Endothelial cell of umbilical vein (primary cell): ENCODE measurements around the gene PCDHA13. TPM values are rescaled to one million over a fixed set of nuclear protein-coding genes. Genes with fewer than 3 reads are reported as not detected.

Experiments used
- BruUV-seq: library from RNA; stranded (reverse); fragments of 400-500 nt; replicated peaks from 2 replicates; lab custom pipeline; 2021; lab: Mats Ljungman, UMichigan
- CTCF ChIA-PET: fragments of 300-600, 350-600 bp; sonication (Branson Sonifier 250); formaldehyde crosslinking; loops from one replicate; lab custom pipeline; 2021; ENCODE audit warnings: antibody characterized with exemption, inconsistent platforms; lab: Charles Lee
- POLR2A ChIA-PET: fragments of 300-600, 350-600 bp; sonication (Branson Sonifier 250); formaldehyde crosslinking; loops from one replicate; lab custom pipeline; 2021; ENCODE audit warnings: antibody characterized with exemption, inconsistent platforms; lab: Charles Lee
- DNase-seq: peaks from one replicate; pipeline ENCODE4 v3.0.0-alpha.2; 2011; ENCODE audit warnings: low read depth, low spot score
- FAIRE-seq: peaks from 2 replicates; lab custom pipeline; 2011; peaks lifted over from hg19 to GRCh38; lab: Jason Lieb, UNC
- H2AFZ ChIP-seq: 2 replicates; pipeline ENCODE4 v1.6.0; 2012; ENCODE audit warnings: low read depth, low read length, control low read depth, inconsistent platforms
- H3K27ac ChIP-seq: 2 replicates; pipeline ENCODE4 v1.5.1; 2011; ENCODE audit warnings: low read depth, mild to moderate bottlenecking, control low read depth, low read length, moderate library complexity; ENCODE audit not compliant: insufficient read depth
- H3K27me3 ChIP-seq, 2 experiments: 2 replicates each; pipeline versions ENCODE4 v1.6.0 to v1.6.1; 2011; ENCODE audit warnings: low read length in 2 of 2, mixed read lengths in 1 of 2; ENCODE audit not compliant: control insufficient read depth in 2 of 2, insufficient read depth in 2 of 2
- H3K36me3 ChIP-seq, 2 experiments: 2 replicates in 1 of 2; 3 replicates in 1 of 2; pipeline ENCODE4 v1.5.1; 2011; ENCODE audit warnings: low read length in 2 of 2, mild to moderate bottlenecking in 1 of 2, moderate library complexity in 1 of 2; ENCODE audit not compliant: control insufficient read depth in 2 of 2, insufficient read depth in 2 of 2; ENCODE audit errors: extremely low read depth in 1 of 2
- H3K4me1 ChIP-seq: 3 replicates; pipeline ENCODE4 v1.5.1; 2011; ENCODE audit warnings: mild to moderate bottlenecking, low read length; ENCODE audit not compliant: control insufficient read depth, insufficient read depth; ENCODE audit errors: extremely low read depth
- H3K4me2 ChIP-seq: 2 replicates; pipeline ENCODE4 v1.6.1; 2011; ENCODE audit warnings: low read length, control low read depth, mixed read lengths; ENCODE audit not compliant: insufficient read depth
- H3K4me3 ChIP-seq, 3 experiments: fragments of 200-600 bp in 1 of 3; sonication (generic), shearing (Covaris generic) in 1 of 3; replicated peaks in 1 of 3; 2 replicates each; pipeline ENCODE4 v1.5.1; 2011 to 2016; ENCODE audit warnings: control low read depth in 3 of 3, low read length in 3 of 3, mild to moderate bottlenecking in 2 of 3, inconsistent platforms in 1 of 3, low read depth in 1 of 3, moderate library complexity in 1 of 3; ENCODE audit not compliant: insufficient read depth in 1 of 3
- H3K79me2 ChIP-seq: 2 replicates; pipeline ENCODE4 v1.6.0; 2012; ENCODE audit warnings: low read length, inconsistent platforms; ENCODE audit not compliant: control insufficient read depth, insufficient read depth
- H3K9ac ChIP-seq: replicated peaks from 2 replicates; pipeline ENCODE3; 2011; ENCODE audit warnings: low read length, control low read depth; ENCODE audit not compliant: insufficient read depth; ENCODE audit errors: extremely low read depth
- H3K9me1 ChIP-seq: replicated peaks from 3 replicates; pipeline ENCODE4 v1.6.0; 2011; ENCODE audit warnings: mild to moderate bottlenecking, low read length; ENCODE audit not compliant: control insufficient read depth, insufficient read depth; ENCODE audit errors: extremely low read depth
- H3K9me3 ChIP-seq: replicated peaks from 2 replicates; pipeline ENCODE4 v1.5.1; 2012; ENCODE audit warnings: low read length, inconsistent platforms; ENCODE audit not compliant: control insufficient read depth, insufficient read depth
- H4K20me1 ChIP-seq: replicated peaks from 2 replicates; pipeline ENCODE3; 2011; ENCODE audit warnings: mild to moderate bottlenecking, low read length; ENCODE audit not compliant: control insufficient read depth, insufficient read depth; ENCODE audit errors: extremely low read depth
- CTCF ChIP-seq, 2 donors: IDR thresholded peaks; 1 replicate in 1 of 2; 2 replicates in 1 of 2; pipeline ENCODE4 v1.5.1; 2011; ENCODE audit warnings: low read length in 2 of 2, mild to moderate bottlenecking in 2 of 2, moderate library complexity in 2 of 2, control low read depth in 1 of 2, inconsistent platforms in 1 of 2, low read depth in 1 of 2; ENCODE audit not compliant: insufficient read depth in 1 of 2; ENCODE audit errors: extremely low read depth in 1 of 2
- EZH2 ChIP-seq: IDR thresholded peaks from 2 replicates; pipeline ENCODE4 v1.6.1; 2012; ENCODE audit warnings: borderline replicate concordance, low read depth, mild to moderate bottlenecking, moderate library complexity, low read length, inconsistent platforms; ENCODE audit not compliant: severe bottlenecking
- FOS ChIP-seq: IDR thresholded peaks from 2 replicates; pipeline ENCODE4 v1.6.1; 2011; ENCODE audit warnings: mild to moderate bottlenecking, low read length, moderate library complexity, borderline replicate concordance; ENCODE audit not compliant: insufficient read depth
- GATA2 ChIP-seq: IDR thresholded peaks from 2 replicates; pipeline ENCODE4 v1.7.0; 2011; ENCODE audit warnings: low read depth, mild to moderate bottlenecking, moderate library complexity, mixed read lengths, low read length; ENCODE audit not compliant: insufficient read length, insufficient read depth
- JUN ChIP-seq: IDR thresholded peaks from 2 replicates; pipeline ENCODE4 v1.6.1; 2011; ENCODE audit warnings: borderline replicate concordance, low read depth; ENCODE audit not compliant: insufficient read length, insufficient read depth
- MAX ChIP-seq: IDR thresholded peaks from 2 replicates; pipeline ENCODE4 v1.6.1; 2011; ENCODE audit not compliant: insufficient read depth, insufficient read length
- MYC ChIP-seq: IDR thresholded peaks from one replicate; pipeline ENCODE4 v1.6.1; 2011; ENCODE audit warnings: mild to moderate bottlenecking, low read depth, low read length
- POLR2A ChIP-seq: IDR thresholded peaks from 2 replicates; pipeline ENCODE4 v1.6.1; 2012; ENCODE audit warnings: low read depth, mild to moderate bottlenecking, control low read depth, low read length
- POLR2AphosphoS5 ChIP-seq: IDR thresholded peaks from 2 replicates; pipeline ENCODE4 v1.6.1; 2012; ENCODE audit warnings: low read depth, mild to moderate bottlenecking, control low read depth, low read length, moderate library complexity; ENCODE audit not compliant: insufficient read depth
- dilution Hi-C: fragments of 300-500 bp; cut with MboI; formaldehyde crosslinking; loops from one replicate; pipeline ENCODE4 v1.15.0; 2019; ENCODE audit warnings: low sequenced_read_pairs; ENCODE audit not compliant: extremely low pct_ligation_motif_present
- intact Hi-C: fragments of 100-400 bp; cut with micrococcal nuclease; formaldehyde crosslinking; loops from one replicate; pipeline ENCODE4 v1.10.0; 2022
- polyA plus RNA-seq, 4 experiments: library from polyadenylated mRNA; depleted of rRNA in 3 of 4; stranded (reverse) in 3 of 4; unstranded in 1 of 4; fragments of >200 nt; gene quantifications; 2 replicates each; pipeline versions ENCODE4 v1.2.1 to v1.2.3, GENCODE V29; 2011 to 2012; ENCODE audit warnings: missing spikeins in 1 of 4
- total RNA-seq: library from RNA; stranded (reverse); gene quantifications from 2 replicates; pipeline ENCODE4 v1.2.3, GENCODE V29; 2021

PCDHA13 gene
- total and polyA plus RNA-seq, 2 donors (not counting 3 experiments of a cell fraction or from before 2014, with no cell fraction given): not detected

DNA sequence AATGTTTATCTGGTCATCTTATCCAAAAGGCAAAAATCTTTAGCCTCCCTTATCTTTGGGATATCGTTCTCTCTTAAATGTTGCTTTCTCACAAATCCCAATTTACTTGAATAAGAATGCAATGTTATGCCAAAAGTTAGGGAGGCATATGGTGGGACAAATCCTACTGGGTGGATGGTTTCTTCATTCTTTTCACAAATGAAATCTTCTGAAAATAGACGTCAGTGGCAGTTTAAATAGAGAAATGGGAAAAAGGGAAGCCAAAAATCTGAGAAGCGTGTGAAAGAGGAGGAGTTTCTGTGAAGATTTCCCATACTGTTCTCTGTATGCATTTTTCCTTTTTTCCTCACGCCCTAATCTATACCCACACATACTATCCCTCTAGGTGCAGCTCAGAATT lies 41.7 kb downstream of the PCDHA13 start:
- TF ChIP-seq MYC (no peak), MAX (no peak), JUN (no peak), GATA2 (no peak), POLR2A (no peak), FOS (no peak), EZH2 (no peak), CTCF (IDR thresholded peaks at IDR 0.05; ENCODE audit: extremely low read depth in 1 of 2, insufficient read depth in 1 of 2, low read depth in 1 of 2, low read length in 2 of 2) (no peak), POLR2AphosphoS5 (no peak)
- ChIA-PET CTCF (no interaction called here), POLR2A (no interaction called here)
- Histone ChIP-seq H3K9me1 (no peaks in the 10 kb centered on the region), H4K20me1 (no peaks in the 10 kb centered on the region), H3K4me1 (peaks cover 2% of the 10 kb centered on the region), H3K4me2 (no peak overlapping the region), H3K9ac (no peak overlapping the region), H3K36me3 (no peaks in the 10 kb centered on the region), H3K79me2 (no peaks in the 10 kb centered on the region), H3K27me3 (peaks cover 18 to 20% of the 10 kb centered on the region in 2 experiments), H3K27ac (no peak overlapping the region), H3K4me3 (no peak overlapping the region), H3K9me3 (no peaks in the 10 kb centered on the region), H2AFZ (no peak overlapping the region)
- dilution Hi-C loops (no loop called here), intact Hi-C loops (no loop called here)
- no peak for FAIRE-seq
- no peak for DNase-seq
- BruUV-seq: no TSS peak
